Mononuclear cell (primary cell): ENCODE results near the gene HSPA12B. TPM values are rescaled to one million over a fixed set of nuclear protein-coding genes. Genes with fewer than 3 reads are reported as not detected.

Experiments used
- H3K27me3 ChIP-seq: 2 replicates; pipeline ENCODE4 v1.6.0; 2011; ENCODE audit warnings: low read length, control low read depth; ENCODE audit not compliant: insufficient read depth
- H3K4me1 ChIP-seq: 2 replicates; pipeline ENCODE4 v1.5.1; 2011; ENCODE audit warnings: mild to moderate bottlenecking, low read length, control low read depth; ENCODE audit not compliant: insufficient read depth
- H3K4me3 ChIP-seq: 2 replicates; pipeline ENCODE4 v1.5.1; 2011; ENCODE audit warnings: mild to moderate bottlenecking, low read length, moderate library complexity
- H3K9me3 ChIP-seq: 2 replicates; pipeline ENCODE4 v1.5.1; 2011; ENCODE audit warnings: low read depth, mild to moderate bottlenecking, control low read depth, low read length
- total RNA-seq: library from RNA; depleted of rRNA; stranded (reverse); fragments of >200 nt; gene quantifications from one replicate; pipeline ENCODE4 v1.2.3, GENCODE V29; 2012

Gene HSPA12B
- total RNA-seq, 1 donor, result not detected

- Histone ChIP-seq H3K4me3 (no peak overlapping the region), H3K27me3 (peaks cover 3% of the 10 kb centered on the region), H3K4me1 (peaks cover 5% of the 10 kb centered on the region), H3K9me3 (no peaks in the 10 kb centered on the region)
Observed at GRCh38 chr20:3744806-3745685, 12.6 kb downstream of the HSPA12B start.

DNA sequence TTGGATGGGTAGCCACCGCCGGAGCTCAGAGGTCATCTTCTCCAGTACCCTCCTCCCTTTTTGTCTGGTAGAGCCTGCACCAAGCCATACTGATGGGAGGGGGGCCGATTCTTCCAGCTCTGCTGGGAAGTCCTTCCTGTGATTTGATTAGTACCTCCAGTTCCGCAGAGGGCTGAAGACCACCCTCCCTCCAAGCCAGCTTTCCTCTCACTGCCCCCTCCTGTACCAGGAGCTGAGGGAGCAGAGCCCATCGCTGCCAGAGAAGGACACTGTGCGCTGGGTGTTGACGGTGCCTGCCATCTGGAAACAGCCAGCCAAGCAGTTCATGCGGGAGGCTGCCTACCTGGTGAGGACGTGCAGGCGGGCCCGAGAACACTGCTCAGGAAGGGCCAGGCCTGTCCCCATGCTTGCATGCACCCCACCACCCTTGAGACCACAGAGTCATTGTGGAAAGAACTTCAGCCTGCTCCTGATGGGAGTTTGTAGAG is 13.2 kb downstream of the HSPA12B start:
- Histone ChIP-seq H3K27me3 (peaks cover 3% of the 10 kb centered on the region), H3K9me3 (no peaks in the 10 kb centered on the region), H3K4me1 (peaks cover 5% of the 10 kb centered on the region), H3K4me3 (no peak overlapping the region)

DNA sequence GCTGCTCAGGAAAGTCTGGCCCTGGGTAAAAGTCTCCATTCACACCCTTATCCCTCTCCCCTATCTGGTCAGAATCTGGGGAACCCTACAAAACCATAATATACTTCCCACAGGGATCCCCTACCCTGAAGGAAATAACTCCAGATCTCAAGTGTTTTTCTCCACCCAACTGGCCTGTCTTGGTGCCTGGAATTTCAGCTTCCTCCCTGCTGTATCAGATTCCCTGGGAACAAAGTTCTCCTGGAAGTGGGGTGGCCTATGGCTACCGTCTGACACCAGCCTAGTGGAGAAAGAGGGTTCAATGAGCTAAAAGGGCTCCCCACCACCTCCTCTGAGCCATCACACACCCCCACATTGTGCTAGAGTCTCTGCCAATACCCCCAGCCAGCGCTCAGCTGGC is 15.0 kb downstream of the HSPA12B start:
- no peaks in the 10 kb centered on the region for H3K9me3 ChIP-seq
- H3K4me1 ChIP-seq, result peaks cover 17% of the 10 kb centered on the region
- peaks cover 3% of the 10 kb centered on the region for H3K27me3 ChIP-seq
- no peak overlapping the region for H3K4me3 ChIP-seq

- Histone ChIP-seq H3K4me1 (peaks cover 21% of the 10 kb centered on the region), H3K9me3 (no peaks in the 10 kb centered on the region), H3K27me3 (peaks cover 3% of the 10 kb centered on the region)
Observed at GRCh38 chr20:3748073-3748472, 15.6 kb downstream of the HSPA12B start.

DNA sequence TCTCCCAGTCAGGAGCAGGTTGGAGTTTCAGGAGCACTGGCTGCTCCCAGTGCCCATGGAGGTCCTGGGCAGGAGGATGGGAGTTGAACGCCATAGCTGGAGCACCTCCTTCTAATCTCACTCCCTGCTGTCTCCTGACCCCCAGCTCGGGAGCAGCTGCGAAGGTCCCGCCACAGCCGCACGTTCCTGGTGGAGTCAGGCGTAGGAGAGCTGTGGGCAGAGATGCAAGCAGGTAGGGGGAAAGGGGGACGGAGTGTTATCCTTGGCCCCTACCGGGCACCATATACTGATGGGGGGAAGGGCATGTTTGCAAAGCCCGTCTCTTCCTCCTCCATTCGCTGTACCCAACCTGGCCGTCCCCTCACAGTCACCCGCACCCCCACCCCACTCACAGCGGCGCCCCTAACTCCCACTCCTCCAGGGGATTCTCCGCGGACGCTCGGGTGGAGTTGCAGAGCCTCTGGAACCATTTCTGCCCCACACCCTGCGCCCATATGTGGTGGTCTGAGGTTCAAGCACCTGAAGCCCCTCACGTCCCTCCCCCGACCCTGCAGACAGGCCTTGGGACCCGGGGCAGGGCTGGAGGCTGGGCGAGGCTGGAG is 16.7 kb downstream of the HSPA12B start:
- no peaks in the 10 kb centered on the region for H3K9me3 ChIP-seq
- H3K4me3 ChIP-seq, result no peak overlapping the region
- H3K27me3 ChIP-seq, result peaks cover 2% of the 10 kb centered on the region
- H3K4me1 ChIP-seq, result peaks cover 21% of the 10 kb centered on the region

More at GRCh38 chr20:3748073-3748472, 15.6 kb downstream of the HSPA12B start:
- H3K4me3 ChIP-seq, result no peak overlapping the region

DNA sequence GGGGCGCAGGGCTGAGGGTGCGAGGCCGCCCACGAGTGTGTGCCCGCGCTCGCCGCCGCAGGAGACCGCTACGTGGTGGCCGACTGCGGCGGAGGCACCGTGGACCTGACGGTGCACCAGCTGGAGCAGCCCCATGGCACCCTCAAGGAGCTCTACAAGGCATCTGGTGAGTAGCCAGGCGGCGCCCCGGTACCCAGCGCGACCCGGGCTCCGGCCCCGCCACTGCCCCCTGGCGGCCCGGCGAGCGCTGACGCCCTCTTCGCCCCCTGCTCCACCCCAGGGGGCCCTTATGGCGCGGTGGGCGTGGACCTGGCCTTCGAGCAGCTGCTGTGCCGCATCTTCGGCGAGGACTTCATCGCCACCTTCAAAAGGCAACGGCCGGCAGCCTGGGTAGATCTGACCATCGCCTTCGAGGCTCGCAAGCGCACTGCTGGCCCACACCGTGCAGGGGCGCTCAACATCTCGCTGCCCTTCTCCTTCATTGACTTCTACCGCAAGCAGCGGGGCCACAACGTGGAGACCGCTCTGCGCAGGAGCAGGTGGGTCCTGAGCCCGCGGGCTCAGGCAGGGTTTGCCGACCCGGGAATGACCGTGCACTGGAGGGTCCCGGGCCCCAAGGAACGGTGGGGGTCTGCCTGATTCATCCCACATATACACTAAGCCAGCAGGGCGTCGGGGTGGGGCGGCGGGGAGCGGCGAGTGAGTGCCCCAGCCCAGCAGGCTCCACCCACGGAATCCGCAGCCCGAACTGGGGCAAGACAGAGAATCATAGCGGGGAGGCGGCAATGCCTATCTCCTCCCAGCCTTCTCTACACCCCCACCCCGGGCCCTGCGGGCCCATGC is 17.4 kb downstream of the HSPA12B start:
- no peak overlapping the region for H3K4me3 ChIP-seq
- peaks cover 16% of the 10 kb centered on the region for H3K4me1 ChIP-seq
- H3K27me3 ChIP-seq, result no peaks in the 10 kb centered on the region
- H3K9me3 ChIP-seq, result no peaks in the 10 kb centered on the region

DNA sequence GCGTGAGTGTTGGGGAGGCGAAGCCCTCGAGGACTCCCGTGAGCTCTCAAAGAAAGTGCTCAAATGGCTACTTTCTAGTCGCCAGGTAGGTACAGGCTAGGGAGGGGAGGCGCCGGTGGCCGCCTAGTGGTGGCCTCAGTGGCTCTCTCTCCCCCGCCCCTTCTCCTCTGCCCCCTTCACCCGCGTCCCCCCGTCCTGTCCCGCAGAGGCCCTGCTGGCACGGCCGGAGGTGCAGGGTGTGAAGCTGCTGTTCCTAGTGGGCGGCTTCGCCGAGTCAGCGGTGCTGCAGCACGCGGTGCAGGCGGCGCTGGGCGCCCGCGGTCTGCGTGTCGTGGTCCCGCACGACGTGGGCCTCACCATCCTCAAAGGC is 18.8 kb downstream of the HSPA12B start:
- H3K27me3 ChIP-seq, result no peaks in the 10 kb centered on the region
- no peak overlapping the region for H3K4me3 ChIP-seq
- H3K4me1 ChIP-seq, result peaks cover 16% of the 10 kb centered on the region
- no peaks in the 10 kb centered on the region for H3K9me3 ChIP-seq

- H3K9me3 ChIP-seq, result no peaks in the 10 kb centered on the region
- no peaks in the 10 kb centered on the region for H3K27me3 ChIP-seq
- peaks cover 19% of the 10 kb centered on the region for H3K4me1 ChIP-seq
- H3K4me3 ChIP-seq, result peak overlapping the region; percentile 28
Observed at GRCh38 chr20:3751675-3752385, 19.3 kb downstream of the HSPA12B start.

DNA sequence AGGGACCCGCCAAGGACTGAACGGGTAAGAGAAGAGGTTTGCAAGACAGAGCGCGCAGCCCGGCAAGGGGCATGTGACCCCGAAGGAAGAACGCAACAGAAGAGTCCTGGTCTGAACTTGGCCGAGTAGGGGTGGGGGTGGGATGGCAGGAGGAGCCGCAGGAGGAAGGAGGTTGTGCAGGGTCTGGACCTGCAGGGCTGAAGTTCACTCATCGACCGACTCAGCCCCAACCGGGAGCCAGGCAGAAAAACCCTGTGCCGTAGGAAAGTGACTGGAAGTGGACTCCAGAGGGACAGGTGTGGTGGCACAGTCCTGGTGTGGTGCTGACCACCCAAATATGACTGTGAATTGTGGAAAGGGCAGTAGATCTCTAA is 19.9 kb downstream of the HSPA12B start:
- H3K27me3 ChIP-seq, result no peaks in the 10 kb centered on the region
- H3K4me3 ChIP-seq, result no peak overlapping the region
- peaks cover 25% of the 10 kb centered on the region for H3K4me1 ChIP-seq
- no peaks in the 10 kb centered on the region for H3K9me3 ChIP-seq

DNA sequence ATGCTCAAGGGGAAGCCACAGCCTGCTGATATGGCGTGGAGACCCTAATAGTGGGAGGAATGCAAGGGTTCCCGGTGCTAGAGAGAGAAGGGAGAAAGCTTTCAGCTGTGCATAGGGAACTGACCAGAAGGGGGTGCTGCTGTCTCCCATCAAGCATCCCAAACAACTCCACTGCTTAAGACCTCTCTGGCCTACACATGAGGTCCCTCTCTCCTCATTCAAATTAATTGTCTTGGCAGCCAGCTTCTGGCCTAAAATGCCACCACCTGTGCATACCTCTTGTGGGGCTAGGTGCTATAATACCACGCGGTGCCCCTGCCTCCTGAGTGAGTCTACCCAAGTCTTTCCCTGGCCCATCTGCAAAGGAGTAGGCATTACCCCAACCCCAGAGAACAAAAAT is 20.6 kb downstream of the HSPA12B start:
- Histone ChIP-seq H3K4me3 (no peak overlapping the region), H3K4me1 (peaks cover 32% of the 10 kb centered on the region), H3K27me3 (no peaks in the 10 kb centered on the region), H3K9me3 (no peaks in the 10 kb centered on the region)

GRCh38 chr20:3753501-3754275 is 21.2 kb downstream of the HSPA12B start:
- no peaks in the 10 kb centered on the region for H3K27me3 ChIP-seq
- no peak overlapping the region for H3K4me3 ChIP-seq
- peaks cover 32% of the 10 kb centered on the region for H3K4me1 ChIP-seq

GRCh38 chr20:3754276-3754630 is 21.8 kb downstream of the HSPA12B start:
- Histone ChIP-seq H3K27me3 (no peaks in the 10 kb centered on the region), H3K4me3 (no peak overlapping the region), H3K9me3 (no peaks in the 10 kb centered on the region), H3K4me1 (peaks cover 32% of the 10 kb centered on the region)

More at GRCh38 chr20:3753501-3754275, 21.2 kb downstream of the HSPA12B start:
- H3K9me3 ChIP-seq, result no peaks in the 10 kb centered on the region

DNA sequence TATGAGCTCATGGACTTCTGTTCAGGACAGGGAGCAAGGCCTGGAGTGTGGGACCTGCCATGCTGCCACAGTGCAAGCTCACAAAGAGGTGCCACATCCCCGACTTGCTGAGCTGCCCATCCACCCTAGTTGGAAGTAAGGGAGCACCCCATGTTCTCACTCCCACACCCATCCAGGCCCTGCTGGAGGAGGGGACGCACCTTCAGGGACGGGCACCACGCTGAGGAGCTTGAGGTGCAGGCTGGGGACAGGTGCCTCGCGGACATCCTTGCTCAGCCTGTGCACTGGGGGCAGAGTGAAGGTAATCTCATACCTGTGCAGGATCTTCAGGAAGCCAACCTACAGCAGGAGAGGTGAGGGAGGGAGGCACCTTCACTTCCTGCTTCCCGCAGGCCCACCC is 22.8 kb downstream of the HSPA12B start:
- Histone ChIP-seq H3K27me3 (no peaks in the 10 kb centered on the region), H3K4me1 (peaks cover 32% of the 10 kb centered on the region), H3K9me3 (no peaks in the 10 kb centered on the region), H3K4me3 (no peak overlapping the region)
